Heart right ventricle (tissue), 16 donors: ENCODE results near the gene MRPS12. TPM values are rescaled to one million over a fixed set of nuclear protein-coding genes. Genes with fewer than 3 reads are reported as not detected.

ENCODE experiments used
- ATAC-seq, 8 donors: fragments of 200-7000 bp; cut with Tn5 transposase; one replicate each; pipeline ENCODE4 v1.9.1; 2020; ENCODE audit warnings: mild to moderate bottlenecking in 8 of 8, moderate library complexity in 8 of 8, moderate number of reproducible peaks in 1 of 8
- DNase-seq, 2 donors: peaks; one replicate each; pipeline ENCODE4 v3.0.0-alpha.2; 2020
- H3K27ac ChIP-seq, 10 donors: fragments of 200-600 bp; sonication (generic) in 2 of 10; one replicate each; pipeline versions ENCODE4 v1.5.0 to v1.8.0; 2020 to 2022; ENCODE audit warnings: mild to moderate bottlenecking in 3 of 10
- H3K27me3 ChIP-seq, 7 donors: fragments of 200-600 bp; one replicate each; pipeline ENCODE4 v1.8.0; 2021 to 2022; ENCODE audit warnings: mild to moderate bottlenecking in 2 of 7
- H3K36me3 ChIP-seq, 9 donors: fragments of 200-600 bp; sonication (generic) in 1 of 9; one replicate each; pipeline versions ENCODE4 v1.5.0 to v1.8.0; 2020 to 2022; ENCODE audit warnings: mild to moderate bottlenecking in 2 of 9
- H3K4me1 ChIP-seq, 9 donors: fragments of 200-600 bp; sonication (generic) in 1 of 9; one replicate each; pipeline versions ENCODE4 v1.5.0 to v1.8.0; 2020 to 2022; ENCODE audit warnings: mild to moderate bottlenecking in 4 of 9
- H3K4me3 ChIP-seq, 10 donors: fragments of 200-600 bp; sonication (generic) in 2 of 10; one replicate each; pipeline versions ENCODE4 v1.5.0 to v1.8.0; 2020 to 2022; ENCODE audit warnings: mild to moderate bottlenecking in 7 of 10, moderate library complexity in 2 of 10
- H3K9me3 ChIP-seq, 11 donors: fragments of 200-600 bp in 10 of 11; sonication (generic) in 2 of 11; one replicate each; pipeline versions ENCODE4 v1.5.0 to v1.8.0; 2013 to 2022; ENCODE audit warnings: mild to moderate bottlenecking in 2 of 11, control low read depth in 1 of 11, moderate library complexity in 1 of 11
- CTCF ChIP-seq, 9 donors: fragments of 200-600 bp; sonication (generic) in 2 of 9; IDR thresholded peaks; one replicate each; pipeline versions ENCODE4 v1.5.0 to v1.8.0; 2021 to 2022; ENCODE audit warnings: antibody characterized with exemption in 9 of 9, mild to moderate bottlenecking in 5 of 9, moderate library complexity in 1 of 9
- WGBS, 2 donors: extraction: QIAGEN DNeasy Blood & Tissue Kit; methylation state at CpG; one replicate each; pipeline ENCODE4 v1.1.7; 2013; ENCODE audit warnings: inconsistent platforms in 1 of 2; 5-methylcytosine and 5-hydroxymethylcytosine counted together
- intact Hi-C, 10 donors: fragments of 100-400 bp; cut with DNase I; formaldehyde crosslinking; loops; one replicate each; pipeline versions ENCODE4 v1.11.1 to v1.14.2; 2022
- polyA plus RNA-seq, 2 donors: library from polyadenylated mRNA; stranded (reverse); fragments of 200-250 nt; gene quantifications; one replicate each; pipeline ENCODE4 v1.2.3, GENCODE V29; 2013
- total RNA-seq, 10 donors: library from RNA; stranded (reverse); fragmentation: NEBNext Ultra II Directional in 3 of 10; extraction: Animal tissue kit (Norgen Biotek cat#: 25700) in 3 of 10; gene quantifications; one replicate each; pipeline versions ENCODE4 v1.2.1 to v1.2.4, GENCODE V29; 2021 to 2023
- donor health status: Arrhythmogenic right ventricular cardiomyopathy.
- donor health status: ischemic (EF 13 %, LVEDD 7.1; RV severe dilation, severe dysfunction).
- donor health status: healthy with polysubstance abuse.
- donor health status: DM: no; HTN: yes; CAD: no.
- donor health status: DM: no; HTN: no; CAD: no.
- donor health status: ischemic (EF 25% LVEDD 6.9; RV normal size, moderate dysfunction).
- donor health status: ischemic (EF 25% LVEDD 5.7; RV mildly dilated, moderate dysfunction).
- donor health status: healthy.
- donor health status: DM: yes; HTN: yes; CAD: no.
- donor health status: Ischemic cardiomyopathy.
- donor health status: ischemic (EF 35%, LVEDD 5.7; RV mildly dilated, moderate dysfunction).
- donor health status: nonischemic (EF 11% LVEDD 7.7; RV severe dilation, severe dysfunction).
- donor health status: DM: yes; HTN: yes; CAD: no.
- donor health status: PGD.
- donor health status: ischemic (EF 29% LVEDD 5.4; RV normal size, mild dysfunction).
- donor health status: nonischemic (EF 23%, LVEDD 6.1; RV moderate dilation, normal function).

The MRPS12 gene
- total and polyA plus RNA-seq, 12 donors = 39.7 to 122 (median 54.1) TPM

GRCh38 chr19:38893341-38893771 lies 37.4 kb upstream of the MRPS12 start:
- Histone ChIP-seq H3K27ac (peak overlapping the region in 2 of 10 donors; percentile 26 to 29), H3K9me3 (no peaks in the 10 kb centered on the region), H3K4me1 (peaks cover 2 to 43% (median 27%) of the 10 kb centered on the region in 9 donors), H3K4me3 (no peak overlapping the region), H3K36me3 (peaks cover 0 to 57% (median 11%) of the 10 kb centered on the region in 9 donors), H3K27me3 (no peaks in the 10 kb centered on the region)
- TF ChIP-seq CTCF (IDR thresholded peaks at IDR 0.05) = no peak
- peak in 1 of 8 donors; percentile 13 for ATAC-seq
- intact Hi-C loops = loop anchor here in 1 of 10 donors (10.0 kb wide), 1 partner anchor 269 kb away; no protein-coding TSS in a partner anchor
- 63 to 72% methylated on average over 14 of the region's 14 CpGs for WGBS, 2 donors
- DNase-seq = no peak

- TF ChIP-seq CTCF (IDR thresholded peaks at IDR 0.05) = no peak
- WGBS, 2 donors = 60 to 69% methylated on average over 9 of the region's 9 CpGs
- no peak for ATAC-seq
- peaks cover 4 to 49% (median 33%) of the 10 kb centered on the region in 9 donors for H3K4me1 ChIP-seq
- no peaks in the 10 kb centered on the region for H3K9me3 ChIP-seq
- no peak overlapping the region for H3K4me3 ChIP-seq
- intact Hi-C loops = loop anchor here in 3 of 10 donors (5.0 to 10.0 kb wide), 2 partner anchors 43 to 270 kb away; no protein-coding TSS in a partner anchor
- peaks cover 0 to 41% (median 0%) of the 10 kb centered on the region in 9 donors for H3K36me3 ChIP-seq
- H3K27ac ChIP-seq = no peak overlapping the region
- no peaks in the 10 kb centered on the region for H3K27me3 ChIP-seq
- DNase-seq = no peak
Observed at GRCh38 chr19:38894968-38895367, 35.8 kb upstream of the MRPS12 start.

GRCh38 chr19:38898788-38899446 lies 31.8 kb upstream of the MRPS12 start:
- peaks cover 0 to 9% (median 0%) of the 10 kb centered on the region in 9 donors for H3K36me3 ChIP-seq
- H3K27me3 ChIP-seq = no peaks in the 10 kb centered on the region
- H3K27ac ChIP-seq = peak overlapping the region in 9 of 10 donors; percentile 84 to 93 (median 87)
- peak in 1 of 8 donors; percentile 9 for ATAC-seq
- intact Hi-C loops = loop anchor here in 7 of 10 donors (1.0 to 10.0 kb wide), 6 partner anchors 46 to 274 kb away; partner anchors contain the start of gene HNRNPL (in 1 of the 7)
- H3K9me3 ChIP-seq = peaks cover 0 to 5% (median 0%) of the 10 kb centered on the region in 11 donors
- peak overlapping the region; percentile 51 to 90 (median 80) for H3K4me3 ChIP-seq
- no peak for DNase-seq
- TF ChIP-seq CTCF (IDR thresholded peaks at IDR 0.05) = no peak
- H3K4me1 ChIP-seq = peaks cover 4 to 41% (median 35%) of the 10 kb centered on the region in 9 donors
- WGBS, 2 donors = 6 to 9% methylated on average over 25 of the region's 25 CpGs

GRCh38 chr19:38899447-38900201 lies 31.1 kb upstream of the MRPS12 start, which contains the start of the genes NFKBIB and SIRT2:
TSS of gene NFKBIB (plus strand) at chr19:38899969. CDS start at chr19:38900033, 64 bp downstream.
TSS of gene SIRT2 (minus strand) at chr19:38899618. CDS start at chr19:38899521, 97 bp downstream.
- Histone ChIP-seq H3K4me1 (peaks cover 4 to 41% (median 34%) of the 10 kb centered on the region in 9 donors), H3K27me3 (no peaks in the 10 kb centered on the region), H3K4me3 (peak within 1 kb of the TSS; percentile 64 to 90 (median 80)), H3K36me3 (peaks cover 0 to 12% (median 0%) of the 10 kb centered on the region in 9 donors), H3K9me3 (peaks cover 0 to 5% (median 0%) of the 10 kb centered on the region in 11 donors), H3K27ac (peak within 1 kb of the TSS; percentile 61 to 93 (median 90))
- DNase-seq (peak; percentile 98 to 100), ATAC-seq (peak; percentile 97 to 99 (median 98))
- WGBS, 2 donors = 0% methylated on average over 64 of the region's 64 CpGs
- intact Hi-C loops = loop anchor here in 7 of 10 donors (1.0 to 10.0 kb wide), 6 partner anchors 47 to 275 kb away; partner anchors contain the start of gene HNRNPL (in 1 of the 7)
- TF ChIP-seq CTCF (IDR thresholded peaks at IDR 0.05) = peak in 1 of 9 donors; percentile 23
